Measurements from ENCODE around the gene SRRM3. TPM values are rescaled to one million over a fixed set of nuclear protein-coding genes. Genes with fewer than 3 reads are reported as not detected.
"Not testable (repeated sequence)": the region's sequence is repeated elsewhere in the genome, so short reads cannot be mapped to it uniquely, and the experiment has no call there.

Gene SRRM3
- total and polyA plus RNA-seq, 3 donors from 2014 or later = 7.8 to 8.4 (median 8.3) TPM

- no peak overlapping the region for H3K4me3 ChIP-seq
- TF ChIP-seq POLR2A (IDR thresholded peaks at IDR 0.05) = no peak
- TF ChIP-seq CTCF (IDR thresholded peaks at IDR 0.05) = no peak
- H3K27me3 ChIP-seq = no peaks in the 10 kb centered on the region
- no peaks in the 10 kb centered on the region for H3K36me3 ChIP-seq (ENCODE audit: low read depth, missing control alignments)
- 16 to 21% methylated on average over 11 of the region's 11 CpGs for WGBS, 2 donors
- no peaks in the 10 kb centered on the region for H3K4me1 ChIP-seq
- no peak overlapping the region for H3K27ac ChIP-seq
- intact Hi-C loops (cut with DNase I; ENCODE audit: low total_unique reads) = no loop called here
- H3K9me3 ChIP-seq = no peaks in the 10 kb centered on the region
- DNase-seq = no peak
Observed at GRCh38 chr7:76224695-76225094, 23.0 kb downstream of the SRRM3 start.

GRCh38 chr7:76225379-76225778, 23.7 kb downstream of the SRRM3 start:
- intact Hi-C loops (cut with DNase I; ENCODE audit: low total_unique reads) = no loop called here
- Histone ChIP-seq H3K27ac (no peak overlapping the region), H3K36me3 (ENCODE audit: low read depth, missing control alignments) (no peaks in the 10 kb centered on the region), H3K27me3 (no peaks in the 10 kb centered on the region), H3K9me3 (no peaks in the 10 kb centered on the region), H3K4me3 (no peak overlapping the region), H3K4me1 (no peaks in the 10 kb centered on the region)
- 10 to 20% methylated on average over 6 to 11 of the region's 11 CpGs for WGBS, 2 donors
- peak; percentile 40 for DNase-seq
- TF ChIP-seq CTCF (IDR thresholded peaks at IDR 0.05) = no peak
- TF ChIP-seq POLR2A (IDR thresholded peaks at IDR 0.05) = no peak

- Histone ChIP-seq H3K36me3 (ENCODE audit: low read depth, missing control alignments) (no peaks in the 10 kb centered on the region), H3K27me3 (no peaks in the 10 kb centered on the region), H3K9me3 (no peaks in the 10 kb centered on the region), H3K4me3 (no peak overlapping the region), H3K27ac (no peak overlapping the region), H3K4me1 (no peaks in the 10 kb centered on the region)
- no peak for TF ChIP-seq CTCF (IDR thresholded peaks at IDR 0.05)
- TF ChIP-seq POLR2A (IDR thresholded peaks at IDR 0.05) = no peak
- WGBS, 2 donors = 22 to 63% methylated on average over 1 to 2 of the region's 2 CpGs
- DNase-seq = no peak
- intact Hi-C loops (cut with DNase I; ENCODE audit: low total_unique reads) = no loop called here
Observed at GRCh38 chr7:76225951-76226350, 24.3 kb downstream of the SRRM3 start.

- H3K9me3 ChIP-seq; intact Hi-C loops (cut with DNase I; ENCODE audit: low total_unique reads); H3K4me3 ChIP-seq; H3K27me3 ChIP-seq; DNase-seq; H3K4me1 ChIP-seq; H3K36me3 ChIP-seq (ENCODE audit: low read depth, missing control alignments); H3K27ac ChIP-seq: not testable (repeated sequence)
- 91 to 93% methylated on average over 1 of the region's 1 CpG for WGBS, 2 donors
Observed at GRCh38 chr7:76226878-76227423, 25.3 kb downstream of the SRRM3 start.

DNA sequence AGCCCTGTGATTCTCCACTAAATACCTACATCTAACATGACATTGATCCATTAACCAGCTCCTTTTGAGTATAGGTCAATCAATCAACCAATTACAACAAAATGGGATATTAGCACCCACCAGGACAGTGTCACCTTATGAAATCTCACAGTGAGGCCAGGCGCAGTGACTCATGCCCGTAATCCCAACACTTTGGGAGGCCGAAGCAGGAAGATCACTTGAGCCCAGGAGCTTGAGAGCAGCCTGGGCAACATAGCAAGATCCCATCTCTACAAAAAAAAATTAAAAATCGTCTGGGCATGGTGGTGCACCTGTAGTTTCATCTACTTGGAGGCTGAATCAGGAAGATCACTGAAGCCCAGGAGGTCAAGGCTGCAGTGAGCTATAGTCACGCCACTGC, 28.5 kb downstream of the SRRM3 start:
- Histone ChIP-seq H3K9me3 (no peaks in the 10 kb centered on the region), H3K4me3 (no peak overlapping the region), H3K27ac (no peak overlapping the region), H3K4me1 (no peaks in the 10 kb centered on the region), H3K36me3 (ENCODE audit: low read depth, missing control alignments) (no peaks in the 10 kb centered on the region), H3K27me3 (no peaks in the 10 kb centered on the region)
- TF ChIP-seq POLR2A (IDR thresholded peaks at IDR 0.05) (no peak), CTCF (IDR thresholded peaks at IDR 0.05) (no peak)
- no peak for DNase-seq
- intact Hi-C loops (cut with DNase I; ENCODE audit: low total_unique reads) = no loop called here
- WGBS, 2 donors = 82 to 96% methylated on average over 5 of the region's 5 CpGs
